Breast epithelium (tissue), 4 donors: ENCODE measurements around the gene CCL3. TPM values are rescaled to one million over a fixed set of nuclear protein-coding genes. Genes with fewer than 3 reads are reported as not detected.
"Not testable (repeated sequence)": the region's sequence is repeated elsewhere in the genome, so short reads cannot be mapped to it uniquely, and the experiment has no call there.

ENCODE experiments used
- DNase-seq, 2 donors: peaks; one replicate each; pipeline ENCODE4 v3.0.0-alpha.2; 2019; ENCODE audit warnings: low spot score in 2 of 2
- H3K27ac ChIP-seq, 2 donors: fragments of 200-600 bp; sonication (generic) in 1 of 2; one replicate each; pipeline ENCODE4 v1.5.1; 2016 to 2019; ENCODE audit warnings: mild to moderate bottlenecking in 1 of 2
- H3K27me3 ChIP-seq, 2 donors: fragments of 200-600 bp; sonication (generic) in 1 of 2; one replicate each; pipeline versions ENCODE4 v1.5.1 to v1.6.0; 2017 to 2019; ENCODE audit warnings: control low read depth in 1 of 2, mild to moderate bottlenecking in 1 of 2
- H3K36me3 ChIP-seq: fragments of 200-600 bp; one replicate; pipeline ENCODE4 v1.5.1; 2019
- H3K4me1 ChIP-seq, 2 donors: fragments of 200-600 bp; sonication (generic); one replicate each; pipeline ENCODE4 v1.5.1; 2016 to 2019; ENCODE audit warnings: control low read depth in 1 of 2
- H3K4me3 ChIP-seq, 3 donors: fragments of 200-600 bp; sonication (generic); 1 replicate in 2 of 3; 2 replicates in 1 of 3; pipeline ENCODE4 v1.5.1; 2016 to 2019; ENCODE audit warnings: mild to moderate bottlenecking in 3 of 3, moderate library complexity in 2 of 3
- H3K9me3 ChIP-seq, 2 donors: fragments of 200-600 bp; sonication (generic) in 1 of 2; one replicate each; pipeline ENCODE4 v1.5.1; 2016 to 2019; ENCODE audit warnings: control low read depth in 1 of 2
- CTCF ChIP-seq, 3 donors: fragments of 450-650 bp; IDR thresholded peaks; one replicate each; pipeline ENCODE4 v1.5.1; 2016 to 2017; ENCODE audit warnings: antibody characterized with exemption in 3 of 3, mild to moderate bottlenecking in 3 of 3, moderate library complexity in 3 of 3
- POLR2A ChIP-seq: fragments of 450-650 bp; IDR thresholded peaks from one replicate; pipeline ENCODE4 v1.6.1; 2016; ENCODE audit warnings: antibody characterized with exemption, mild to moderate bottlenecking, moderate library complexity
- POLR2AphosphoS5 ChIP-seq, 3 donors: sonication (generic); formaldehyde crosslinking; IDR thresholded peaks; one replicate each; pipeline ENCODE4 v1.6.1; 2017; ENCODE audit warnings: antibody characterized with exemption in 3 of 3
- intact Hi-C: fragments of 100-400 bp; cut with DNase I; formaldehyde crosslinking; loops from one replicate; pipeline ENCODE4 v1.15.1; 2023; ENCODE audit warnings: low total_unique reads
- total RNA-seq, 3 donors: library from RNA; depleted of rRNA; stranded (reverse); fragments of >200 nt; gene quantifications; one replicate each; pipeline ENCODE4 v1.1.0, GENCODE V29; 2016

Gene CCL3
- total RNA-seq, 3 donors from 2014 or later = 0.96 to 10.8 TPM; not detected in 1

GRCh38 chr17:36104701-36105181 is 14.8 kb upstream of the CCL3 start:
- Histone ChIP-seq H3K4me3 (no peak overlapping the region), H3K27ac (no peak overlapping the region)
- intact Hi-C loops = no loop called here

GRCh38 chr17:36104246-36104645 is 14.3 kb upstream of the CCL3 start:
- intact Hi-C loops, H3K9me3 ChIP-seq, H3K4me3 ChIP-seq, H3K27ac ChIP-seq, H3K27me3 ChIP-seq, H3K36me3 ChIP-seq, H3K4me1 ChIP-seq, DNase-seq: not testable (repeated sequence)

More at GRCh38 chr17:36104701-36105181, 14.8 kb upstream of the CCL3 start:
- Histone ChIP-seq H3K9me3 (no peaks in the 10 kb centered on the region), H3K36me3 (no peaks in the 10 kb centered on the region), H3K27me3 (no peaks in the 10 kb centered on the region), H3K4me1 (no peaks in the 10 kb centered on the region)
- TF ChIP-seq POLR2AphosphoS5 (IDR thresholded peaks at IDR 0.05) (no peak), POLR2A (no peak), CTCF (IDR thresholded peaks at IDR 0.05) (no peak)
- no peak for DNase-seq

GRCh38 chr17:36103401-36103975 is 13.5 kb upstream of the CCL3 start, which contains the start of gene CCL4:
CCL4 (plus strand) TSS chr17:36103827; CDS start chr17:36103906, 79 bp downstream.
- H3K9me3 ChIP-seq, intact Hi-C loops, H3K36me3 ChIP-seq, H3K27me3 ChIP-seq, DNase-seq, H3K4me3 ChIP-seq, H3K4me1 ChIP-seq, H3K27ac ChIP-seq: not testable (repeated sequence)

GRCh38 chr17:36099004-36099403 is 9.1 kb upstream of the CCL3 start:
- H3K36me3 ChIP-seq, H3K4me3 ChIP-seq, H3K9me3 ChIP-seq, H3K4me1 ChIP-seq, H3K27me3 ChIP-seq, intact Hi-C loops, H3K27ac ChIP-seq, DNase-seq: not testable (repeated sequence)

GRCh38 chr17:36095992-36096391 is 6.0 kb upstream of the CCL3 start:
- Histone ChIP-seq H3K9me3 (no peaks in the 10 kb centered on the region), H3K36me3 (no peaks in the 10 kb centered on the region), H3K4me1 (no peaks in the 10 kb centered on the region), H3K4me3 (no peak overlapping the region), H3K27me3 (no peaks in the 10 kb centered on the region), H3K27ac (no peak overlapping the region)
- DNase-seq = no peak
- intact Hi-C loops = no loop called here
- TF ChIP-seq POLR2A = no peak
- no peak for TF ChIP-seq CTCF (IDR thresholded peaks at IDR 0.05)
- no peak for TF ChIP-seq POLR2AphosphoS5 (IDR thresholded peaks at IDR 0.05)

GRCh38 chr17:36094746-36095145 is 4.8 kb upstream of the CCL3 start:
- no peaks in the 10 kb centered on the region for H3K4me1 ChIP-seq
- intact Hi-C loops = no loop called here
- H3K27me3 ChIP-seq = no peaks in the 10 kb centered on the region
- no peaks in the 10 kb centered on the region for H3K9me3 ChIP-seq
- DNase-seq = no peak
- no peak overlapping the region for H3K4me3 ChIP-seq
- TF ChIP-seq CTCF (IDR thresholded peaks at IDR 0.05) (no peak), POLR2AphosphoS5 (IDR thresholded peaks at IDR 0.05) (no peak), POLR2A (no peak)
- no peaks in the 10 kb centered on the region for H3K36me3 ChIP-seq
- no peak overlapping the region for H3K27ac ChIP-seq

- Histone ChIP-seq H3K4me1 (no peaks in the 10 kb centered on the region), H3K9me3 (no peaks in the 10 kb centered on the region), H3K36me3 (no peaks in the 10 kb centered on the region), H3K4me3 (no peak overlapping the region), H3K27ac (no peak overlapping the region), H3K27me3 (no peaks in the 10 kb centered on the region)
- DNase-seq = no peak
- intact Hi-C loops = no loop called here
- TF ChIP-seq POLR2A = no peak
- no peak for TF ChIP-seq POLR2AphosphoS5 (IDR thresholded peaks at IDR 0.05)
- no peak for TF ChIP-seq CTCF (IDR thresholded peaks at IDR 0.05)
These were observed 4.3 kb upstream of the CCL3 start for GRCh38 chr17:36094232-36094631.

- H3K4me1 ChIP-seq, DNase-seq, H3K4me3 ChIP-seq, H3K27ac ChIP-seq, intact Hi-C loops, H3K9me3 ChIP-seq, H3K36me3 ChIP-seq, H3K27me3 ChIP-seq: not testable (repeated sequence)
These were observed 2.8 kb upstream of the CCL3 start for GRCh38 chr17:36092715-36093114.
